ENCODE data around the gene CCDC18.

DNA sequence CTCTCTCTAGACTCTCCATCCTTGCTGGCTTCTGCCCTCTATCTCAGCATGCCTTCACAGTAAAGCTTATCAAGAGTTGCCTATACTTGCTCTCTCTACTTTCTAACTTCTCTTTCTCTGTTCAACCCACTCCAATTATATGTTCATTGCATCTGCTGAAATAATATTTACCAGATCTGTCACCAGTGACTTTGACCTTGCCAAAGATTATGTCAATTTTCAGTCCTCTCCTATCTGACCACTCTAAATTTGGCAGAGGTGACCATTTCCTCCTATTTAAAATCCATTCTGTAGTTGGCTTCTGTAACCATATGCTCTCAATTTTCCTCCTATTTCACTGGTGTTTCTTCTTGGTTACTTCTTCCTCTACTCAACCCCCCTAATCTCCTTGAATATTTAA, 126.4 kb downstream of the CCDC18 start:
- TF ChIP-seq CTCF (IDR thresholded peaks at IDR 0.05) (no peak), ZFX (IDR thresholded peaks at IDR 0.05; ENCODE audit: borderline replicate concordance) (no peak)
